ENCODE measurements around the gene MGA. TPM values are rescaled to one million over a fixed set of nuclear protein-coding genes. Genes with fewer than 3 reads are reported as not detected.
"Not testable (repeated sequence)": the region's sequence is repeated elsewhere in the genome, so short reads cannot be mapped to it uniquely, and the experiment has no call there.

Gene MGA
- total RNA-seq, 1 donor from 2014 or later: 71.4 TPM

- Mint-ChIP-seq H3K9me3 (no peaks in the 10 kb centered on the region), H3K4me1 (peaks cover 2% of the 10 kb centered on the region), H3K4me3 (no peak overlapping the region), H3K27me3 (ENCODE audit: low read depth) (no peaks in the 10 kb centered on the region), H3K27ac (no peak overlapping the region), H3K36me3 (peaks cover 21% of the 10 kb centered on the region)
- TF ChIP-seq CTCF (IDR thresholded peaks at IDR 0.05; ENCODE audit: unreplicated experiment): no peak
- DNase-seq (ENCODE audit: low spot score in 2 of 2, unreplicated experiment in 2 of 2): no peak
These were observed 42.9 kb downstream of the MGA start for GRCh38 chr15:41703120-41703519.

- Mint-ChIP-seq H3K9me3 (no peaks in the 10 kb centered on the region), H3K4me3 (no peak overlapping the region), H3K36me3 (peaks cover 24% of the 10 kb centered on the region), H3K4me1 (no peaks in the 10 kb centered on the region), H3K27me3 (ENCODE audit: low read depth) (no peaks in the 10 kb centered on the region), H3K27ac (no peak overlapping the region)
- TF ChIP-seq CTCF (IDR thresholded peaks at IDR 0.05; ENCODE audit: unreplicated experiment): no peak
- DNase-seq (ENCODE audit: low spot score in 2 of 2, unreplicated experiment in 2 of 2): no peak
These were observed 52.8 kb downstream of the MGA start for GRCh38 chr15:41713047-41713446.

- no peaks in the 10 kb centered on the region for H3K9me3 Mint-ChIP-seq
- no peak overlapping the region for H3K27ac Mint-ChIP-seq
- DNase-seq (ENCODE audit: low spot score in 2 of 2, unreplicated experiment in 2 of 2): no peak
- no peaks in the 10 kb centered on the region for H3K4me1 Mint-ChIP-seq
- no peaks in the 10 kb centered on the region for H3K27me3 Mint-ChIP-seq (ENCODE audit: low read depth)
- H3K4me3 Mint-ChIP-seq: no peak overlapping the region
- TF ChIP-seq CTCF (IDR thresholded peaks at IDR 0.05; ENCODE audit: unreplicated experiment): no peak
- H3K36me3 Mint-ChIP-seq: peaks cover 19% of the 10 kb centered on the region
These were observed 54.1 kb downstream of the MGA start for GRCh38 chr15:41714291-41714690.

- H3K4me1 Mint-ChIP-seq: no peaks in the 10 kb centered on the region
- H3K9me3 Mint-ChIP-seq: no peaks in the 10 kb centered on the region
- DNase-seq (ENCODE audit: low spot score in 2 of 2, unreplicated experiment in 2 of 2): no peak
- no peak overlapping the region for H3K4me3 Mint-ChIP-seq
- H3K27me3 Mint-ChIP-seq (ENCODE audit: low read depth): no peaks in the 10 kb centered on the region
- TF ChIP-seq CTCF (IDR thresholded peaks at IDR 0.05; ENCODE audit: unreplicated experiment): no peak
- H3K36me3 Mint-ChIP-seq: peaks cover 17% of the 10 kb centered on the region
- no peak overlapping the region for H3K27ac Mint-ChIP-seq
These were observed 56.7 kb downstream of the MGA start for GRCh38 chr15:41716864-41717263.

GRCh38 chr15:41727143-41727542, 66.9 kb downstream of the MGA start:
- H3K27ac Mint-ChIP-seq: no peak overlapping the region
- no peak for DNase-seq (ENCODE audit: low spot score in 2 of 2, unreplicated experiment in 2 of 2)
- no peaks in the 10 kb centered on the region for H3K27me3 Mint-ChIP-seq (ENCODE audit: low read depth)
- H3K4me3 Mint-ChIP-seq: no peak overlapping the region
- peaks cover 9% of the 10 kb centered on the region for H3K36me3 Mint-ChIP-seq
- TF ChIP-seq CTCF (IDR thresholded peaks at IDR 0.05; ENCODE audit: unreplicated experiment): no peak
- no peaks in the 10 kb centered on the region for H3K4me1 Mint-ChIP-seq
- no peaks in the 10 kb centered on the region for H3K9me3 Mint-ChIP-seq

GRCh38 chr15:41728061-41728460, 67.9 kb downstream of the MGA start:
- H3K9me3 Mint-ChIP-seq: not testable (repeated sequence)

More at GRCh38 chr15:41728061-41728460, 67.9 kb downstream of the MGA start:
- not testable (repeated sequence) for H3K4me3 Mint-ChIP-seq; H3K27ac Mint-ChIP-seq; H3K4me1 Mint-ChIP-seq; H3K27me3 Mint-ChIP-seq (ENCODE audit: low read depth); H3K36me3 Mint-ChIP-seq; DNase-seq (ENCODE audit: low spot score in 2 of 2, unreplicated experiment in 2 of 2)

All from mesothelial cell of epicardium (in vitro differentiated cells).